GM10847 (cell line): Measurements from ENCODE around the gene MPC1.

Experiments used
- POLR2A ChIP-seq: IDR thresholded peaks from 2 replicates; pipeline ENCODE4 v1.6.1; 2011; ENCODE audit not compliant: insufficient read length; ENCODE audit errors: extremely low read depth

Gene MPC1

GRCh38 chr6:166317261-166318212 is 65.2 kb downstream of the MPC1 start:
- no peak for TF ChIP-seq POLR2A

- no peak for TF ChIP-seq POLR2A
Measured at GRCh38 chr6:166315436-166315835, 67.3 kb downstream of the MPC1 start.
